Vein endothelial cell (primary cell): Measurements from ENCODE around the gene MIGA2. TPM values are rescaled to one million over a fixed set of nuclear protein-coding genes. Genes with fewer than 3 reads are reported as not detected.

Experiments used
- total RNA-seq: library from RNA; depleted of rRNA; stranded (reverse); fragments of >200 nt; gene quantifications from 2 replicates; pipeline ENCODE4 v1.2.3, GENCODE V29; 2012

The MIGA2 gene, protein sequence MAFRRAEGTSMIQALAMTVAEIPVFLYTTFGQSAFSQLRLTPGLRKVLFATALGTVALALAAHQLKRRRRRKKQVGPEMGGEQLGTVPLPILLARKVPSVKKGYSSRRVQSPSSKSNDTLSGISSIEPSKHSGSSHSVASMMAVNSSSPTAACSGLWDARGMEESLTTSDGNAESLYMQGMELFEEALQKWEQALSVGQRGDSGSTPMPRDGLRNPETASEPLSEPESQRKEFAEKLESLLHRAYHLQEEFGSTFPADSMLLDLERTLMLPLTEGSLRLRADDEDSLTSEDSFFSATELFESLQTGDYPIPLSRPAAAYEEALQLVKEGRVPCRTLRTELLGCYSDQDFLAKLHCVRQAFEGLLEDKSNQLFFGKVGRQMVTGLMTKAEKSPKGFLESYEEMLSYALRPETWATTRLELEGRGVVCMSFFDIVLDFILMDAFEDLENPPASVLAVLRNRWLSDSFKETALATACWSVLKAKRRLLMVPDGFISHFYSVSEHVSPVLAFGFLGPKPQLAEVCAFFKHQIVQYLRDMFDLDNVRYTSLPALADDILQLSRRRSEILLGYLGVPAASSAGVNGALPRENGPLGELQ
- 22.9 and 28.1 TPM in 2 replicates for total RNA-seq

DNA sequence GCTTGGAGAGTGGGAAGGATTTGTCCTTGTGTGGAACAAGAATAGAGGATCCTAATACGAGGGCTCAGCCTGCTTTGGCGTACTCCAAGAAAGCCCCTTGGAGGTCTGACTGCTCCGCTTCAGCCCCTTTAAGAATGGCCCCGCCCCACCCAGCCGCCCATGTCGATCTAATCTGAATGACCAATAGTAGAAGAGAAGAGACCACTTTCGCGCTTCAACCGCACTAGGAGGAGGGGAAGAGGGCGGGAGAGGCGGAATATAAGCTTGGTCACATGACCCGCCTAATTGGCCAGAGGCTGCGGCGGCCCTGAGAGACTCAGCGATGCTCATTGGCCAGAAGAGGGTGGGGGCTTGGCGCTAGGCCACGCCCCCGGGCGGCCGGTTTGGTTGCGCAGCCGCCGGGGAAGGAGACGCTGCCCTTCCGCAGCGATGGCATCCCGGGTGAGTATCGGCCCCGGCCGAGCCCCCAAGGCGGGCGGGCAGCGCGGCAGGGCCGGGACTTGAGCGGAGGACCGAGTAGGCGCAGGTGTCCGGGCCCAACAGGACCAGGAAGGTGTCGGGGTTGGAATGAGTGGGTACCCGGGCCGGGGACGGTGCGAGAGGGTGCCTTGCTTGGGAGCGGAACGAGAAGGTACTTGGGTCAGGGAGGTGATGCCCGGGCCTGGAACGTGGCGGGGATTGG is at the start of gene MIGA2:
Gene MIGA2, plus strand, starts transcription at position 386 of the 682 bp plus-strand sequence. CDS start 3,969 bp downstream, outside the sequence.

DNA sequence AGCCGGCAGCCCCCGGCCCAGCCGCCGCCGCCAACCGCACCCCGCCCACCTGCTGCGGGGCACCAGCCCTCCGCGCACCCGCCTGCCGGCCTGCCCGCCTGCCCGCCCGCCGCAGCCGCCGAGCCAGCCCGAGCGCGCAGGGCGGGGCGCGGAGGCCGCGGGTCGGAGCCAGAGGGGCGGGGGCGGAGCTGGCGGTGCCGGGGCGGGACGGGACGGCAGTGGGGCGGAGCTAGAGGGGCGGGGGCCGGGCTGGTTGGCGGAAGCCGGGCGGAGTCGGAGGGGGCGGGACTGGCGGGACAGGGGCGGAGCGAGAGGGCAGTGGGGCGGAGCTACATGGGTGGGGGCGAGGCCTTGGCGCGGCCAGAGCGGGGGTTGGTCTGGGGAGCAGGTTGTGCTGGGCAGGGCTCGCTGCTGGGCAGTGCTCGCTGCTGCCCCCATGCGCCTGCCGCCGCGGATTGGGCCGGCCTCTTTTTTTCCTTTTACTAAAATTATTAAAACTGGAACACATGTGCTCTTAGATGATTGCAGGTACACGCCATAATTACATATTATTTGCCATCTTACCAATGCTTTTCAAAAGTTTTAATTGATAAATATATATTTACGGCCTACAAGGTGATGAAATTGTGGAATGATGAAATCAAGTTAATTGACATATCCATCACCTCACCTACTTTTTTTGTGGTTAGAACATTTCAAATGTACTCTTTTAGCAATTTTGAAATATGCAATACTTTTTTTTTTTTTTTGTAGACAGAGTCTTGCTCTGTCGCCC is 8.0 kb upstream of the MIGA2 start, which contains the start of gene SH3GLB2:
Gene SH3GLB2, minus strand, starts transcription at position 140 of the 775 bp plus-strand sequence. CDS start 177 bp downstream, outside the sequence.

DNA sequence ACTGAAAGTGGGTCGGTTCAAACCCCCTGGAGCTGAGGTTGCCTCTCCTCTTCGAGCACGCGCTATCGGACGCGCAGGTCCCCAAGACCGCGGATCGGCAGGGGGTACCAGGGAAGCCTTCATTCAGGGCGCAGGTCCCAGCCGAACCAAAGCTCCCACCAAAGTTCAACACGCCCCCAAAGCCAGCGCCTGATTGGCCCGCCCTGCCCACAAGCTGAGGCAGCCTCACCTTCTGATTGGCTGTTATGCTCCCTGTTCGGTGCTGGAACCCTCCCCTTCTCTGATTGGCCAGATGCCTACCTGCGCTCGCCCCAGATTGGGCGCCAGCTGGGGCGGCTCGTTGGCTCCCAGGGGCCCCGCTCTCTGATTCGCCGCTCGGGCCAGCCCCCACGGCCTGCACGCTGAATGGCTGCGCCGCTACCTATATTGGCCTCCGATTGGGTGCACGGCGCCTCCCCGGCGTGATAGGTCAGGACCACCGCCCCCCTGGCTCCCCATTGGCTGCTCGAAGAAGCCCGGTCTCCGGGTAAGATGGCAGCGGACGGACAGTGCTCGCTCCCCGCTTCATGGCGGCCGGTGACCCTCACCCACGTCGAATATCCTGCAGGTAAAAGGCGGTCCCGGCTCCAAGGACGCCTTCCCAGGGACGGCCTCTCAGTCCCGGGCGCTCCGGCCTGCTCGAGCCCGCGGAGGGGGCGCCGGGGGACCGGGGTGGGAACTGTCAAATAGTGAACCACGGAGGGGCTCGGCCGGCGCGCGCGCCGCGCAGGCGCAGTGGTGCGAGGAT is 44.4 kb downstream of the MIGA2 start, which contains the start of gene DOLPP1:
Gene DOLPP1, plus strand, starts transcription at position 511 of the 787 bp plus-strand sequence. Its CDS starts 21 bp downstream, at position 532.

DNA sequence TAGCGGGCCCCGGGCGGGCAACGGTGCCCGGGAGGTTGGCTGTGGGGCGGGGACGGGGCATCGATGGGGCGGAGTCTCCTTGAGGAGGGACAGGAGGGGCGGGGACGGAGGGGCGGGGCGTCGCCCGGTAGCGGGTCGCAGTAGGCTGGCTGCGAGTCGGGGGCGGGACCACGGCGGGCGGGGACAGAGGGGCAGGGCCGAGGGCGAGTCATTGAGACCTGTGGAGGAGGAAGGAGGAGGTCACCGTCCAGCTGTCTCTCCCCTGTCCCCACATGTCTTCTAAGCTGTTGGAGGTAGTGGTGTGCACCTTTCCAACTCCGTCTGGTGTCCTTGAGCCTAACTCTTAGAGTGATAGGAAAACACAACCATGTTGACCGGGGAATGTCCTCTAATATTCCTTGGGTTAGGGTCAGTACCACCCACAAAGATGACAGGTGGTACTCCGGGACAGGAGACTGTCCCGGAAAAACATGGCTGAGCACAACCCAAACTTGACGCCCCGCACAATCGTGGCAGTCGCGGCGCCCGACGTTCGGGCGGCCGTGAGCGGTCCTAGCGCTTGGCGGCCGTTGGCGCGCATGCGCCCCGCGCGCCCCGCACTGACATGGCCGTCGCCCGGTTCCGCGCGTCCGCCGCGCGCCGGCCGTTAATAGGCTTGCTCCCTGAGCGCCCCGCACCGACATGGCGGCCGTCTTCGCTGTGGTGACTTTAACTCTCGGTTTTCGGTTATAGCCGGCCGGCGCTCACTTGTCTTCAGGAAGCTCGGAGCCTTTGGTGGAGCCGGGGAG is 74.5 kb downstream of the MIGA2 start, which contains the start of the genes CRAT and PTPA:
Gene CRAT, minus strand, starts transcription at position 54 of the 788 bp plus-strand sequence. CDS start 284 bp downstream, outside the sequence.
Gene PTPA, plus strand, starts transcription at position 676 of the 788 bp plus-strand sequence. CDS start 186 bp downstream, outside the sequence.

Other genes with a start within 250 kb of the MIGA2 start
- gene TBC1D13, start 249.4 kb upstream of the MIGA2 start, total RNA-seq = 29.1 and 33.4 TPM in 2 replicates
- gene ENDOG, start 218.1 kb upstream of the MIGA2 start, total RNA-seq = 19.8 and 23.5 TPM in 2 replicates
- gene SPOUT1, start 206.8 kb upstream of the MIGA2 start, total RNA-seq = 21.6 and 22.0 TPM in 2 replicates
- gene KYAT1, start 154.7 kb upstream of the MIGA2 start, total RNA-seq = 5.7 and 9.5 TPM in 2 replicates
- gene LRRC8A, start 154.5 kb upstream of the MIGA2 start, total RNA-seq = 149 and 154 TPM in 2 replicates
- 0.19 and 1.3 TPM in 2 replicates for gene PHYHD1, start 115.6 kb upstream of the MIGA2 start, total RNA-seq
- gene DOLK, start 89.0 kb upstream of the MIGA2 start, total RNA-seq = 32.4 and 35.6 TPM in 2 replicates
- 54.9 and 64.4 TPM in 2 replicates for gene NUP188, start 88.9 kb upstream of the MIGA2 start, total RNA-seq
- 44.0 and 47.4 TPM in 2 replicates for gene SH3GLB2, start 8.3 kb upstream of the MIGA2 start, total RNA-seq
- gene DOLPP1, start 44.5 kb downstream of the MIGA2 start, total RNA-seq = 13.1 and 15.0 TPM in 2 replicates
- gene CRAT, start 74.2 kb downstream of the MIGA2 start, total RNA-seq = 37.4 and 58.5 TPM in 2 replicates
- 87.6 and 106 TPM in 2 replicates for gene PTPA, start 74.8 kb downstream of the MIGA2 start, total RNA-seq
- 9.9 and 16.0 TPM in 2 replicates for gene IER5L, start 141.6 kb downstream of the MIGA2 start, total RNA-seq